ENCODE measurements around the gene PPP4R3B.

PPP4R3B gene

DNA sequence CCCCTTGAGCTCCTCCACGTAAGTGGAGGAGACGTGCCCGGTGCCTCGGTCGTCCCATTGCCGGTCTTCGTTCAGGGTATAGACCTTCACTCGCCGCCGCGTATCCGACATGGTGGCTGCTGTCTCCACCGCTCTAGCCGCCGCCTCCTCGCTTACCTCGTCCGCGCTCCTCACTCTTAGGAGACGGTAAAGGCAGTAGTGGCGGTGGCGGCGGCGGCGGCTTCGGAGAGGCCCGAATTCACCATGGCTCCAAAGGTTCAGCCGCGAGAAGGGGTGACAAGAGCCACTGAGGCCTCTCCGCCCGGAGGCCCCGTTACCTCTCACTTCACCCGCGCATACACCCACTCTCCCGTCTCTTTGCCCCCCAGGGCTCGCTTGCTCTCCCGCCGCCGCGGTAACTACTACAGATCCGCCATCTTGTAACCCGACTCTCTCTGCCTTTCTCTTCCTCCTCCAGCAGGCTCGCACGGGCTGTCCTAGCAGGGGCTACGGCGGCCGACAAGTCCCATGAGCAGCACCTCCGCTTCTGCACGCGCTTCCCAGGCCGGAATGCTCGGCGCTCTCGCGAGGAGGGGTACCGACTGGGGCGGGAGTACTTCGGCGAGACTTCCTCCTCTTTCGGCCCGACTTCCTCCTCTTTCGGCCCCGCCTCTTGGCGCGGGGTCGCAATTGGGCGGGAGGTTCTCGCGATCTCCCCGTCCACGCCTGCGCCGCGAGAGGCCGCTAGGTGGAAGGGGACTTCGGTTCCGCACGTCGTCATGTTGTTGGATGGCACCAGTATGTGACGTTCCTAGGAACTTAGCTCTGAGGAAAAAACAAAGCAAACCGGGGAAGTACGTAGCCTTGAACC, at the start of gene PPP4R3B:
TSS of gene PPP4R3B (minus strand) at position 448 of the 850 bp plus-strand sequence. CDS start at position 111, 337 bp downstream.
- TF ChIP-seq, protein P1, sequence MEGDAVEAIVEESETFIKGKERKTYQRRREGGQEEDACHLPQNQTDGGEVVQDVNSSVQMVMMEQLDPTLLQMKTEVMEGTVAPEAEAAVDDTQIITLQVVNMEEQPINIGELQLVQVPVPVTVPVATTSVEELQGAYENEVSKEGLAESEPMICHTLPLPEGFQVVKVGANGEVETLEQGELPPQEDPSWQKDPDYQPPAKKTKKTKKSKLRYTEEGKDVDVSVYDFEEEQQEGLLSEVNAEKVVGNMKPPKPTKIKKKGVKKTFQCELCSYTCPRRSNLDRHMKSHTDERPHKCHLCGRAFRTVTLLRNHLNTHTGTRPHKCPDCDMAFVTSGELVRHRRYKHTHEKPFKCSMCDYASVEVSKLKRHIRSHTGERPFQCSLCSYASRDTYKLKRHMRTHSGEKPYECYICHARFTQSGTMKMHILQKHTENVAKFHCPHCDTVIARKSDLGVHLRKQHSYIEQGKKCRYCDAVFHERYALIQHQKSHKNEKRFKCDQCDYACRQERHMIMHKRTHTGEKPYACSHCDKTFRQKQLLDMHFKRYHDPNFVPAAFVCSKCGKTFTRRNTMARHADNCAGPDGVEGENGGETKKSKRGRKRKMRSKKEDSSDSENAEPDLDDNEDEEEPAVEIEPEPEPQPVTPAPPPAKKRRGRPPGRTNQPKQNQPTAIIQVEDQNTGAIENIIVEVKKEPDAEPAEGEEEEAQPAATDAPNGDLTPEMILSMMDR (conservative IDR thresholded peaks at IDR 0.05; ENCODE audit: low read depth, low read length), result peak; percentile 38
- peak within 1 kb of the TSS; percentile 95 for H3K4me3 ChIP-seq (ENCODE audit: low read length)
- DNase-seq (ENCODE audit: low read depth), result peak; percentile 99

DNA sequence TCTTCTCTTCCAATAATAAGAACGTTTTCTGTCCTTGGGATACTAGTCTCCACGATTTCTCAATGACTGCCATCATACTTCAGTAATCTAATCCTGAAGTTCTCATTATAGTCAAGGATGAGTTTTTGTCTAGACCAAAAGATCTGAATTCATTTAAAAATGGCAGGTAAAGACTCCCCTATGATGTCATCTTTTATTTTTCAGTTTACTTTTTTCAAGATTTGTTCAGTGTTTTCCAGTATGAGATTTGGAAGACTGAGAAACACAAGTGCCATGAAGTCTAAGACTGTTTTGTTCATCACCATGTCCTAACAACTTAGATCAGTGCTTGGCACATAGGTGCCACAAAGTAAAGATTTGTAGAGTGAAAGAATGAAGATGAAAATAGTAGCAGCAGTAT, 35.8 kb upstream of the PPP4R3B start:
- no peak overlapping the region for H3K4me3 ChIP-seq (ENCODE audit: low read length)
- TF ChIP-seq, protein P1 (conservative IDR thresholded peaks at IDR 0.05; ENCODE audit: low read depth, low read length), result no peak
- no peak for DNase-seq (ENCODE audit: low read depth)

DNA sequence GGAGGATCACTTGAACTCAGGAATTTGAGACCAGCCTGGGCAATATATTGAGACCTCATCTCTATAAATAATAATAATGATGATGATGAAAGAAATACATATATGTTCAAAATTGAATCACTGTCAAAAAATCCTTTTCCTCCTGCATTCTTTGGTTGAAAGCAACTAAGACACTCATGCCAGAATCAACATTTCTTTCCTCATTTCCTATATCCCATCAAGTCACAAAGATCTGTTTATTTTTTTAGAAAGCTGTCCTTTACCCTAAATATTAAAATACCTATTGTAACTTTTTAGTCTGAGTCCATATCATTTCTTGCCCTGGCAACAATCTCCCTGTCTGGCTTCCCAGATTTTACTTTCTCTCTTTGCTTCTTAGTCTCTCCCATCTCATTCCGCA, 31.8 kb upstream of the PPP4R3B start:
- TF ChIP-seq, protein P1 (conservative IDR thresholded peaks at IDR 0.05; ENCODE audit: low read depth, low read length), result no peak
- no peak for DNase-seq (ENCODE audit: low read depth)
- H3K4me3 ChIP-seq (ENCODE audit: low read length), result no peak overlapping the region

DNA sequence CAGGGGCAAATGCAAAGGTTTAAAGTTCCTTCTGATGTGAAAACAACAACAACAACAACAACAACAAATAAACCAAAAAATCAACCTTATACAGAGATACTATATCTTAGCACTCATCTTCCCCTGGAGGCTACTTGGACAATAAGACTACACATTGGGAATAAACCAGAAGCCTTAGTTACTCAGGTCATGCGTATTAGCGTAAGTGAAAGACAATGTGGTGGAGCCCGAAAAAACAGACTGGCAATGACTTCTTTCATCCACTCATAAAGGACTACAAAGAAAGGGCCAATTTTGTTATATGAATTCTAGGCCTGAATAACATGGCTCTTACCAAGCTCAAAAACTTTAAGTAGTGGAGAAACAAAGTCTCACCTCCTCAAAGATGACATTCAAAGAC, 19.4 kb upstream of the PPP4R3B start:
- DNase-seq (ENCODE audit: low read depth), result no peak
- no peak overlapping the region for H3K4me3 ChIP-seq (ENCODE audit: low read length)
- TF ChIP-seq, protein P1 (conservative IDR thresholded peaks at IDR 0.05; ENCODE audit: low read depth, low read length), result no peak

DNA sequence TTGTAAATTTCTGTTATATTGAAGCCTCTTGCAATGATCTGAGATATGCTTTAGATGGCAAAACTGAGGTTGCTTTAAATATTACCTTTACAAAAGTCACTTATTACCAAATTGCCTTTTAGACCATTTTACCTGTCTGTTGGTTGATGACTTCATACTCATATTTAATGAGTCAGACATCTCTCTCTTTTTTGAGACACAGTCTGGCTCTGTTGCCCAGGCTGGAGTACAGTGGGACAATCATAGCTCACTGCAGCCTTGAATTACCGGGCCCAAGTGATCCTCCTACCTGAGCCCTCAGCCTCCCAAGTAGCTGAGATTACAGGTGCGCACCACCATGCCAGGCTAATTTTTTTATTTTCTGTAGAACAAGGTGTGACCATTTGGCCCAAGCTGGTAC, 11.5 kb upstream of the PPP4R3B start:
- H3K4me3 ChIP-seq (ENCODE audit: low read length), result no peak overlapping the region
- no peak for DNase-seq (ENCODE audit: low read depth)
- TF ChIP-seq, protein P1 (conservative IDR thresholded peaks at IDR 0.05; ENCODE audit: low read depth, low read length), result no peak

DNA sequence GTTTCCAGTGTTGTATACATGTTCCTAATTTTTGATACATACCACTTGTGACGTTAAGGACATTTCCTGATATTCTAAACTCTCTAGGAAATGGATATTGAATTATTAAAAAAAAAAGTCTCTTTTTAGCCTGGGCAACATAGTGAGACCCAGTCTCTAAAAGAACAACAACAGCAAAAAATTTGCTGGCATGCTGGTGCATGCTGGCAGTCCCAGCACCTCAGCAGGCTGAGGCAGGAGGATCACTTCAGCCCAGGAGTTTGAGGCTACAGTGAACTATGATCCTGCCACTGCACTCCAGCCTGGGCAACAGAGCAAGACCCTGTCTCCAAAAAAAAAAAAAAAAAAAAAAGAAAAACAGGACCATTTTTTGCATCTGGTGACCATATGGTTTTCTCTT, 10.5 kb upstream of the PPP4R3B start:
- no peak for DNase-seq (ENCODE audit: low read depth)
- TF ChIP-seq, protein P1 (conservative IDR thresholded peaks at IDR 0.05; ENCODE audit: low read depth, low read length), result no peak
- H3K4me3 ChIP-seq (ENCODE audit: low read length), result no peak overlapping the region

DNA sequence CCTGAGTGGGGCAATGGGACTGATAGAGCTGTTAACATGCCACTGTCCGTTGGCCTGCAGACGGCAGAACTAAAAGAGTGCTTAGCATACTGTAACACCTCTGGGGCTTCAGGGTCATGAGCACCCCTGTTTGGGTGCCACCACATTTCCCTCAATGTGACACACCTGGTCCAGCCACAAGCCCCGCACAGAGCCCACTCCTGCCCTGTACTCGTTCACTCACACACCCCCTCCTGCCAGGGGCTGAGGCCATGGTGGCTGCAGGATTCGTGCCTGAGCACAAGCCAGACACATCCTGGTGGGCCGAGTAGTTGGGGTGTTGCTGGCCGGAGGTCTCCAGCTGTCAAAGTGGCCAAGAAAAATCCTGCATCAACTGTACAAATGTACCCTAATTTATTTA, 4.4 kb upstream of the PPP4R3B start:
- TF ChIP-seq, protein P1 (conservative IDR thresholded peaks at IDR 0.05; ENCODE audit: low read depth, low read length), result no peak
- H3K4me3 ChIP-seq (ENCODE audit: low read length), result no peak overlapping the region
- no peak for DNase-seq (ENCODE audit: low read depth)

Data from retinal pigment epithelial cell (primary cell).